ENCODE results near the gene ZBTB5.
"Not testable (repeated sequence)": the region's sequence is repeated elsewhere in the genome, so short reads cannot be mapped to it uniquely, and the experiment has no call there.

Gene ZBTB5

DNA sequence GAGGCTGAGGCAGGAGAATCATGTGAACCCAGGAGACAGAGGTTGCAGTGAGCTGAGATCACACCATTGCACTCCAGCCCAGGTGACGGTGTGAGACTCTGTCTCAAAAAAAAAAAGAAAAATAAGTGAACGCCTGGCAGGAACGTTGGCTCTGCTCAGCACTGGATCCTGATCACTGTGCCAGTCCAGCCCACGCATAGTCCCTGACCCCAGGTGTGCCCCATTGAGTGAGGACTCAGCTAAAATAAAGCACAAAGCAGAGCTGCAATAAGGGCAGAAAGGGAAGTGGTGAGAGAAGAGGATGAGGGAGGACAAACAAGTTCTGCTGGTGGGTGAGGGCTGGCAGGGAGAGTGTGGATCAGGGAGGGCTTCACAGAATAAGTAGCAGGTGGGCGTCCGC lies 38.4 kb downstream of the ZBTB5 start:
- Mint-ChIP-seq H3K36me3 (ENCODE audit: low read depth) (peaks cover 84% of the 10 kb centered on the region), H3K27ac (peak overlapping the region; percentile 52), H3K27me3 (no peaks in the 10 kb centered on the region), H3K9me3 (no peaks in the 10 kb centered on the region), H3K4me3 (no peak overlapping the region), H3K4me1 (ENCODE audit: low read depth) (peaks cover 25% of the 10 kb centered on the region)
- no peak for DNase-seq

DNA sequence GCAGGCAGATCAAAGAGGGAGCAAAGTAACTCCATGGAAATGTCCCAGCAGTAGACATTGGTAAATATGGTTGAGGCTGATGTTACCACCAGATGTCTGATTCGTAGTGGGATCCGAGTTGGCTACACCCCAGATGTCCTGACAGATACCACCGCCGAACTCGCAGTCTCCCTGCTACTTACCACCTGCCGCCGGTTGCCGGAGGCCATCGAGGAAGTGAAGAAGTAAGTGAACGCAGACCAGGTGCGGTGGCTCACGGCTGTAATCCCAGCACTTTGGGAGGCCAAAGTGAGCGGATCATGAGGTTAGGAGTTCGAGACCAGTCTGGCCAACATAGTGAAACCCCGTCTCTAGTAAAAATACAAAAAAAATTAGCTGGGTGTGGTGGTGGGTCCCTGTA lies 38.8 kb downstream of the ZBTB5 start:
- not testable (repeated sequence) for H3K27me3 Mint-ChIP-seq, H3K4me3 Mint-ChIP-seq
- peaks cover 28% of the 10 kb centered on the region for H3K4me1 Mint-ChIP-seq (ENCODE audit: low read depth)

GRCh38 chr9:37425298-37425752 lies 39.9 kb downstream of the ZBTB5 start:
- DNase-seq, result no peak
- Mint-ChIP-seq H3K27ac (peak overlapping the region; percentile 48), H3K36me3 (ENCODE audit: low read depth) (peaks cover 69% of the 10 kb centered on the region), H3K4me1 (ENCODE audit: low read depth) (peaks cover 28% of the 10 kb centered on the region), H3K9me3 (no peaks in the 10 kb centered on the region), H3K4me3 (no peak overlapping the region), H3K27me3 (no peaks in the 10 kb centered on the region)

More for the DNA sequence above, 38.8 kb downstream of the ZBTB5 start:
- DNase-seq, H3K9me3 Mint-ChIP-seq: not testable (repeated sequence)
- H3K27ac Mint-ChIP-seq, result peak overlapping the region; percentile 48
- H3K36me3 Mint-ChIP-seq (ENCODE audit: low read depth), result peaks cover 80% of the 10 kb centered on the region

GRCh38 chr9:37424686-37425297 lies 40.5 kb downstream of the ZBTB5 start:
- Mint-ChIP-seq H3K4me1 (ENCODE audit: low read depth) (peaks cover 28% of the 10 kb centered on the region), H3K27ac (peak overlapping the region; percentile 48), H3K27me3 (no peaks in the 10 kb centered on the region), H3K9me3 (no peaks in the 10 kb centered on the region), H3K4me3 (no peak overlapping the region), H3K36me3 (ENCODE audit: low read depth) (peaks cover 63% of the 10 kb centered on the region)
- no peak for DNase-seq

- peaks cover 58% of the 10 kb centered on the region for H3K36me3 Mint-ChIP-seq (ENCODE audit: low read depth)
- peaks cover 28% of the 10 kb centered on the region for H3K4me1 Mint-ChIP-seq (ENCODE audit: low read depth)
- H3K27ac Mint-ChIP-seq, result peak overlapping the region; percentile 98
- DNase-seq, result no peak
- no peaks in the 10 kb centered on the region for H3K9me3 Mint-ChIP-seq
- no peaks in the 10 kb centered on the region for H3K27me3 Mint-ChIP-seq
- H3K4me3 Mint-ChIP-seq, result peak overlapping the region; percentile 95
These were observed 41.0 kb downstream of the ZBTB5 start for GRCh38 chr9:37424204-37424685.

DNA sequence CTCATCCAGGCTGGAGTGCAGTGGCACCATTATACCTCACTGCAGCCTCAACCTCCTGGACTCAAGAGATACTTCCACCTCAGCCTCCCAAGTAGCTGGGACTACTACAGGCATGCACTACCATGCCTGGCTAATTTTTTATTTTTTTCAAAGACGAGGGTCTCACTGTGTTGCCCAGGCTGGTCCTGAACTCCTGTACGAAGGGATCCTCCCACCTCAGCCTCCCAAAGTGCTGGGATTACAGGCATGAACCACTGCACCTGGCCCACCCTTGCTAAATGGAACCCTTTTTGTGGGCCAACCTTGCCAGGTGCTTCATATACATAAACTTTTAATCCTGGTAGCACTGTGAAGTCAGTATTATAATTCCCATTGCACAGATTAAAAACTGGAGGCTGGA lies 41.7 kb downstream of the ZBTB5 start:
- peak overlapping the region; percentile 98 for H3K27ac Mint-ChIP-seq
- peaks cover 28% of the 10 kb centered on the region for H3K4me1 Mint-ChIP-seq (ENCODE audit: low read depth)
- no peak for DNase-seq
- H3K36me3 Mint-ChIP-seq (ENCODE audit: low read depth), result peaks cover 50% of the 10 kb centered on the region
- H3K9me3 Mint-ChIP-seq, result no peaks in the 10 kb centered on the region
- peak overlapping the region; percentile 95 for H3K4me3 Mint-ChIP-seq
- H3K27me3 Mint-ChIP-seq, result no peaks in the 10 kb centered on the region

DNA sequence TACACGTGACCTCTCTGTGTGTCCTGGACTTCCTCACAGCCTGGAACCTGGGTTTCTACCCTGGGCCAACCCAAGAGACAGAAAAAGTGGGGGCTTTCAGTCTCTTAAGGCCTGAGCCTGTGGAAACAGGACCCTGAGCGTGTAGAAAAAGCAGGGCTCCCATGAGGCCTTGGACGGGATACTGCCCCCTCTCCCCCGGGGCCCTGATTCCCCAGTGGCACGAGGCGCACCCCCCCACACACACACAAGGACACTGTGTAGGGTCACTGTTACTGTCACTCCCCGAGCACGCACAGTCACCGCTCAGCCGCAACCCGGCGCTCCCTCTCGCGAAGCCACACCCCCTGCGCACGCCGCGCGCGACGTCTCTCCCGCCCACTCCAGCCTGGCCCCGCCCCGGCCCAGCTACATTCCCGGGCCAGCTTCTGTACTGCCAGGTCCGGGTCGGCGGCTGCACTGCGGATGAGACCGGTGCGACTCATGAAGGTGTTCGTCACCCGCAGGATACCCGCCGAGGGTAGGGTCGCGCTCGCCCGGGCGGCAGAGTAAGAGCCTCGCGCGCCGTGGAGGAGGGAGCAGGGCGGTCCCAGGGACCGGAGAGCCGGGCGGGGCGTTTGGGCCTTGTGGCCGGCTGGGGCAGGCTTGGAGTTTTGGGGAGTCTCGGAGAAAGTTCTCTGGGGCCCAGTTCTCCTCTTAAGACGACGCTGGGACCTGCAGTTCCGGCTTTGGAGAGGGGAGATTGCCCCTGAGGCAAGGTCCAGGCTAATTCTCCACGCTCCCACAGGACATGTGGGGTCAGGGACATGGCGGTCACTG lies 42.8 kb downstream of the ZBTB5 start, which contains the start of gene GRHPR:
TSS of gene GRHPR (plus strand) at position 408 of the 816 bp plus-strand sequence. CDS start at position 463, 55 bp downstream.
- Mint-ChIP-seq H3K4me1 (ENCODE audit: low read depth) (peaks cover 28% of the 10 kb centered on the region), H3K36me3 (ENCODE audit: low read depth) (peaks cover 40% of the 10 kb centered on the region)
- peak; percentile 96 for DNase-seq

GRCh38 chr9:37421914-37422288 lies 43.3 kb downstream of the ZBTB5 start:
- H3K27me3 Mint-ChIP-seq, result no peaks in the 10 kb centered on the region
- peaks cover 34% of the 10 kb centered on the region for H3K36me3 Mint-ChIP-seq (ENCODE audit: low read depth)
- H3K4me1 Mint-ChIP-seq (ENCODE audit: low read depth), result peaks cover 28% of the 10 kb centered on the region
- H3K9me3 Mint-ChIP-seq, result no peaks in the 10 kb centered on the region
- no peak for DNase-seq
- peak overlapping the region; percentile 95 for H3K4me3 Mint-ChIP-seq
- H3K27ac Mint-ChIP-seq, result peak overlapping the region; percentile 98

More for the DNA sequence above, 42.8 kb downstream of the ZBTB5 start, which contains the start of gene GRHPR:
- H3K27me3 Mint-ChIP-seq, result no peaks in the 10 kb centered on the region
- H3K27ac Mint-ChIP-seq, result peak within 1 kb of the TSS; percentile 98
- peak within 1 kb of the TSS; percentile 95 for H3K4me3 Mint-ChIP-seq
- H3K9me3 Mint-ChIP-seq, result no peaks in the 10 kb centered on the region

- no peak for DNase-seq
- peaks cover 21% of the 10 kb centered on the region for H3K36me3 Mint-ChIP-seq (ENCODE audit: low read depth)
- peaks cover 23% of the 10 kb centered on the region for H3K4me1 Mint-ChIP-seq (ENCODE audit: low read depth)
- H3K9me3 Mint-ChIP-seq, result no peaks in the 10 kb centered on the region
- no peak overlapping the region for H3K4me3 Mint-ChIP-seq
- no peaks in the 10 kb centered on the region for H3K27me3 Mint-ChIP-seq
- H3K27ac Mint-ChIP-seq, result no peak overlapping the region
These were observed 44.7 kb downstream of the ZBTB5 start for GRCh38 chr9:37420271-37421215.

- H3K9me3 Mint-ChIP-seq, result no peaks in the 10 kb centered on the region
These were observed 46.0 kb downstream of the ZBTB5 start for GRCh38 chr9:37419204-37419603.

DNA sequence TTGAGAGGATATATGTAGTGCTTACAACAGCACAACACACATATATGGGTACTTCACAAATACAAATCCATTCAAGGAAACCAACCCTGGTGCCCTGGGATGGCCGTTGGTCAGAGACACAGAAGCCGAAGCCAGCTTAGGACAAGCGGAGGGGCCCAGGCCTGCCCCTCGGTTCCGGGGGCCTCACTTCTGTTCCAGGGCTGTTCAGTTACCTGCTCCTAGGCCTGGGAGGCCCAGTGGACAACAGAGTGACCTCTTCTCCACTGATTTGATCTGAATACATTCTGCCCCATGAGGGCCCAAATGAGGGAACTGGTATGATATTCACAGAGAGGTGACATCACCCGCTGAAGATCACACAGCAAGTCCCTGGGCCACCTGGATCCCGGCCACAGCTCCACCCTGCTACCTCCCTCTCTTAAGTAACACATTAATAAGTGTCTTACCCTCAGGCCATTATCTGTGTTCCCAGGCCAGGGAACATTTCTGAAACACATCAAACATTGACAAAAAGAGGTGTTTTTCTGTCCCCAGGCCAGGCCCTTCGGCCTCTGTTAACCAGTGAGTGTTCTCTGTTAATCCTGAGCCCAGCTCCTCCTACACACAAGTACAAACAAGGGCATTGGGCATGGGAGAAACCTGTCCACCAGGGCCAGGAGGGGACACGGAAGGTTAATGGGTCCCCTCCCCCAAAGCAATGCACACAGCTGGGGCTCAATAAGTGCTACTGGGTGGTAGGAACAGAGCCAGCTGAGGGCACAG lies 47.2 kb downstream of the ZBTB5 start:
- peaks cover 15% of the 10 kb centered on the region for H3K4me1 Mint-ChIP-seq (ENCODE audit: low read depth)
- H3K27ac Mint-ChIP-seq, result no peak overlapping the region
- no peaks in the 10 kb centered on the region for H3K9me3 Mint-ChIP-seq
- peaks cover 3% of the 10 kb centered on the region for H3K27me3 Mint-ChIP-seq
- peaks cover 8% of the 10 kb centered on the region for H3K36me3 Mint-ChIP-seq (ENCODE audit: low read depth)
- no peak for DNase-seq
- H3K4me3 Mint-ChIP-seq, result no peak overlapping the region

More at GRCh38 chr9:37419204-37419603, 46.0 kb downstream of the ZBTB5 start:
- peak overlapping the region; percentile 7 for H3K27ac Mint-ChIP-seq
- peaks cover 18% of the 10 kb centered on the region for H3K36me3 Mint-ChIP-seq (ENCODE audit: low read depth)
- no peak for DNase-seq
- peaks cover 3% of the 10 kb centered on the region for H3K27me3 Mint-ChIP-seq
- no peak overlapping the region for H3K4me3 Mint-ChIP-seq
- peaks cover 23% of the 10 kb centered on the region for H3K4me1 Mint-ChIP-seq (ENCODE audit: low read depth)

DNA sequence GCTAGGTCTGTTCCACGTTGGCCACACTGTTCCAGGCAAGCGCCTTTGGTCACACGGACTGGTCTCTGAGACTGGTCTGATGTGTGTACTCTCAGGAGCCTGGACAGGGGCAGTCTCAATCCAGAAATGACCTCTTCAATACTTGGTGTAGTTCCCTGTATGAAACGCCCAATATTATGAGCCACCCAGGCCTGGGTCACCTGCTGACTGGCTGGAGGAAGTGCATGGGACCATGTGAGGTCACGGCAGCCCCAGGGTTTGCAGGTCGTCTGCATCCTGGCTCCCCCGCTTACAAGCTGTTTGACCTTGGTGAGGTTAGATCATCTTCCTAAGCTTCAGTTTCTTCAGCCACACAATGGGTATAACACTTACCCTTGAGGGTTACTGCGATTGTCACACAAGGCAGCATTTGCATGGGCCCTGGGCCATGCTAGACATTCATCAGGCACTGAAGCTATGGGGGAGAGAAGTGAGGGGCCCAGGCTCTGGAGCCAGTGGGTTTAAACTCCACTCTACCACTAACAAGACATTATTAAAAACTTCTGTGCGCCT lies 47.9 kb downstream of the ZBTB5 start:
- peaks cover 14% of the 10 kb centered on the region for H3K4me1 Mint-ChIP-seq (ENCODE audit: low read depth)
- H3K4me3 Mint-ChIP-seq, result no peak overlapping the region
- no peaks in the 10 kb centered on the region for H3K9me3 Mint-ChIP-seq
- no peak for DNase-seq
- H3K36me3 Mint-ChIP-seq (ENCODE audit: low read depth), result peaks cover 2% of the 10 kb centered on the region
- H3K27me3 Mint-ChIP-seq, result peaks cover 3% of the 10 kb centered on the region
- H3K27ac Mint-ChIP-seq, result no peak overlapping the region

- DNase-seq, result peak; percentile 80
- Mint-ChIP-seq H3K36me3 (ENCODE audit: low read depth) (no peaks in the 10 kb centered on the region), H3K4me1 (ENCODE audit: low read depth) (peaks cover 26% of the 10 kb centered on the region), H3K27me3 (peaks cover 3% of the 10 kb centered on the region), H3K27ac (peak overlapping the region; percentile 6), H3K9me3 (no peaks in the 10 kb centered on the region), H3K4me3 (no peak overlapping the region)
These were observed 50.1 kb downstream of the ZBTB5 start for GRCh38 chr9:37415011-37415719.
